Activated CD4-positive, alpha-beta T cell treated with anti-CD3 and anti-CD28 coated beads, Interleukin-2, amount 10 ng/mL, durations not matched to agents 7 days and 5 days (primary cell): Measurements from ENCODE around the gene DTNBP1. TPM values are rescaled to one million over a fixed set of nuclear protein-coding genes. Genes with fewer than 3 reads are reported as not detected.
A peak's percentile ranks its signal among the peaks of the same experiment; 100 is the strongest.

Source experiments
- CTCF ChIA-PET: fragments of 350-600 bp; sonication (Branson Sonifier 250); formaldehyde crosslinking; loops from one replicate; lab custom pipeline; 2021; ENCODE audit warnings: antibody characterized with exemption; lab: Charles Lee
- POLR2A ChIA-PET: fragments of 350-600 bp; sonication (Branson Sonifier 250); formaldehyde crosslinking; loops from one replicate; lab custom pipeline; 2021; ENCODE audit warnings: antibody characterized with exemption; lab: Charles Lee
- DNase-seq: peaks from one replicate; pipeline ENCODE4 v3.0.0-alpha.2; 2020
- H3K27ac Mint-ChIP-seq: one replicate; pipeline ENCODE4 v1.8.0; 2021; ENCODE audit warnings: mild to moderate bottlenecking, moderate library complexity, mixed read lengths
- H3K27me3 Mint-ChIP-seq: one replicate; pipeline ENCODE4 v1.8.0; 2021; ENCODE audit warnings: mixed read lengths
- H3K36me3 Mint-ChIP-seq: one replicate; pipeline ENCODE4 v1.8.0; 2021; ENCODE audit warnings: low read depth, mixed read lengths
- H3K4me1 Mint-ChIP-seq: one replicate; pipeline ENCODE4 v1.8.0; 2021; ENCODE audit warnings: mixed read lengths
- H3K4me3 Mint-ChIP-seq: one replicate; pipeline ENCODE4 v1.8.0; 2021; ENCODE audit warnings: mild to moderate bottlenecking, moderate library complexity, mixed read lengths
- H3K9me3 Mint-ChIP-seq: one replicate; pipeline ENCODE4 v1.8.0; 2021; ENCODE audit warnings: mixed read lengths
- total RNA-seq, 2 experiments: library from RNA; stranded (reverse); gene quantifications; one replicate each; pipeline ENCODE4 v1.2.3, GENCODE V29; 2021

The DTNBP1 gene
- total RNA-seq, 2 experiments from 2014 or later = 22.3 to 23.5 TPM

DNA sequence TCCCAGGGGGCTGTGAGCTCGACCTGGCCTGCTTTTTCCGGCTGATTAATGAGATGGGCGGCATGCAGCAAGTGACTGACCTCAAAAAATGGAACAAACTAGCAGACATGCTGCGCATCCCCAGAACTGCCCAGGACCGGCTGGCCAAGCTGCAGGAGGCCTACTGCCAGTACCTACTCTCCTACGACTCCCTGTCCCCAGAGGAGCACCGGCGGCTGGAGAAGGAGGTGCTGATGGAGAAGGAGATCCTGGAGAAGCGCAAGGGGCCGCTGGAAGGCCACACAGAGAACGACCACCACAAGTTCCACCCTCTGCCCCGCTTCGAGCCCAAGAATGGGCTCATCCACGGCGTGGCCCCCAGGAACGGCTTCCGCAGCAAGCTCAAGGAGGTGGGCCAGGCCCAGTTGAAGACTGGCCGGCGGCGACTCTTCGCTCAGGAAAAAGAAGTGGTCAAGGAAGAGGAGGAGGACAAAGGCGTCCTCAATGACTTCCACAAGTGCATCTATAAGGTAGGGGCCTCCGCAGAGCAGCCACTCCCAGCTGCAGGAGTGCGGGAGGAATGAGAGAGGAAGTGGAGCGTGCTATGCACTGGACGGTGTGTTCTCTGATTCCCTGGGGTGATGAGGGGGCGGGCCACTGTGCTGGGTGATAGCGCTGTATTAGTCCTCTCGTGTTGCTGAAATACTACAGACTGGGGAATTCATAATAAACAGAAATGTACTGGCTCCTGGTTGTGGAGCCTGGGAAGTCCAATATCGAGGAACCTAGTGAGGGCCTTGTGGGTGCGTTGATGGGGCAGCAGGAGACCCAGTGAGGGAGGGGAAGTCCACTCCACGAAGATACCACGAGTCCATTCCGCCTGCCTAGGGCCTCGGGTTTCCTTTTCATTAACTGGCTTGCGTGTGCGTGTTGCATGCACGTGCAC is 161.7 kb downstream of the DTNBP1 start:
- Mint-ChIP-seq H3K36me3 (peaks cover 16% of the 10 kb centered on the region), H3K27me3 (no peaks in the 10 kb centered on the region), H3K4me3 (no peak overlapping the region), H3K9me3 (no peaks in the 10 kb centered on the region), H3K4me1 (no peaks in the 10 kb centered on the region), H3K27ac (peak overlapping the region; percentile 28)
- ChIA-PET POLR2A (no interaction called here), CTCF (no interaction called here)
- no peak for DNase-seq

DNA sequence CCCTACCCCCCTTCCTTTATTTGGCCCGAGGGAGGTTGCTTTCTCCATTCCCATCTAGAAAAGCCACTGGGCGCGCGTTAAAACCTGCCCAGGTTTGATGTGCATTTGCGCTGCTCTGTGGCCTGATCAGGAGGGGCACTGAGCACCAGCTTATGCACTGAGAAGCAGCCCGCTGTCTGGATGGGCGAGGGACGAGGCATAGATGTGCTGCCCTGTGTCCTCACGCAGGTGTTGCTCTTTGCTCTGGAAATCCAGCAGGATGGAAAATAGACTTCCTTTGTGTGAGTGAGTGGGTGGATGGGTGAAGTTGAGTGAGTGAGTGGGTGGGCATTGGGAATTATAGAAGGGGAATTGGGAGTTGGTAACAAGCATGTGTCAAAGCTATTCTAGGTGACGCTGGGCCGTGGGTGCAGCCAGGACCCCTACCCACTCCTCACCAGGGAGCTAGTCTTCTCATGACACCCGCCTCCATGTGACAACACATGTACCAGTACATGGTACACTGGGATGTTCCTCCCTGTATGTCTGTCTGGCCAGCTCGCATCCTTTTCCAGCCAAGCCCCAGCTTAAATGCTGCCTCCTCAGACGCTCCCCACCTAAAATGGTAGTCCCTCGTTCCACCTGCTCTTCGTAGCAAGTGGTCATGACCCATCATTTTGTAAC is 162.6 kb downstream of the DTNBP1 start:
- no peak overlapping the region for H3K4me3 Mint-ChIP-seq
- DNase-seq = no peak
- no peaks in the 10 kb centered on the region for H3K27me3 Mint-ChIP-seq
- H3K9me3 Mint-ChIP-seq = no peaks in the 10 kb centered on the region
- ChIA-PET CTCF (interaction anchor here (0.6 kb wide), 1 partner anchor 111 kb away, joined by 3 read pairs; no protein-coding TSS in a partner anchor), POLR2A (no interaction called here)
- no peaks in the 10 kb centered on the region for H3K4me1 Mint-ChIP-seq
- H3K27ac Mint-ChIP-seq = no peak overlapping the region
- H3K36me3 Mint-ChIP-seq = peaks cover 21% of the 10 kb centered on the region

DNA sequence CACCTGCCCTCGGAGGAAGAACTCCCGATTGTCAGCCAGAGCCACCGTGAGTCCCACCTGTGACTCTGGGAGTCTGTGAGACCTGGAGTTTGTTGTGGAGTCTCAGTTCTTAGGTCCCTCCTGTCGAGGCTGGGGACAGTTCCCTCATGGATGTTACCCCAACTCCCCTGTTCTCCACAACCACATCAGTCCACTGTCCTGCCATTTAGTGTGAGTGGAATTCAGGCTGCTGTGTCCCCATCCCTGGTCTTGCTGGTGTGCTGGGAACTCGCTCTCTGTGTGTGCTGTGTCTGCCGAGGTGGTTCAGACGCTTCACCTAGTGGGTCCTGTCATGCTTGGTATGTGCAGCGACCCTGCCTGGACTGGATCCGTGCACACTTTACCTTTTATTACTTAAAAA is 163.2 kb downstream of the DTNBP1 start:
- no peaks in the 10 kb centered on the region for H3K4me1 Mint-ChIP-seq
- H3K9me3 Mint-ChIP-seq = no peaks in the 10 kb centered on the region
- no peak overlapping the region for H3K4me3 Mint-ChIP-seq
- ChIA-PET CTCF (interaction anchor here (0.6 kb wide), 1 partner anchor 112 kb away, joined by 3 read pairs; no protein-coding TSS in a partner anchor), POLR2A (no interaction called here)
- no peak overlapping the region for H3K27ac Mint-ChIP-seq
- no peak for DNase-seq
- H3K36me3 Mint-ChIP-seq = peaks cover 21% of the 10 kb centered on the region
- no peaks in the 10 kb centered on the region for H3K27me3 Mint-ChIP-seq

DNA sequence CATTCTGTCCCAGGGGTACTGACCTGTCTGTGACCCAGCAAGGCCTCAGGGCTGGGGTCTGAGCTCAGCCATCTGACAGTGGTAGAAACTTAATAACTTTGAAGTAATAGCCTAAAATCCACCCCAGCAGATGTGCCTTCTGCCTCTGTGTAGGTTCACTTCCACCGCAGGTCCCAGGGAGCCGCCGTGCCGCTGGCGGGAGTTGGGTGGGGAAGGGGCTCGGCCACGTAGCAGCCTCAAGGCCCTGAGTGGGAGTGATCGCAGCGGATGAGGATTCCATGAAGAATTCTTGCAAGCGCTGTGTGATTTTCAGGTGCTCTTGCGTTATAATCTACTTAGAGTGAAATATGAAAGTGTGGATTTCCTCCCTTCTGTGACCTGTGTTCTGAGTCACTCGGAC is 163.7 kb downstream of the DTNBP1 start:
- ChIA-PET POLR2A (no interaction called here), CTCF (no interaction called here)
- H3K4me3 Mint-ChIP-seq = no peak overlapping the region
- no peak for DNase-seq
- H3K9me3 Mint-ChIP-seq = no peaks in the 10 kb centered on the region
- no peaks in the 10 kb centered on the region for H3K4me1 Mint-ChIP-seq
- H3K27ac Mint-ChIP-seq = no peak overlapping the region
- no peaks in the 10 kb centered on the region for H3K27me3 Mint-ChIP-seq
- peaks cover 21% of the 10 kb centered on the region for H3K36me3 Mint-ChIP-seq

DNA sequence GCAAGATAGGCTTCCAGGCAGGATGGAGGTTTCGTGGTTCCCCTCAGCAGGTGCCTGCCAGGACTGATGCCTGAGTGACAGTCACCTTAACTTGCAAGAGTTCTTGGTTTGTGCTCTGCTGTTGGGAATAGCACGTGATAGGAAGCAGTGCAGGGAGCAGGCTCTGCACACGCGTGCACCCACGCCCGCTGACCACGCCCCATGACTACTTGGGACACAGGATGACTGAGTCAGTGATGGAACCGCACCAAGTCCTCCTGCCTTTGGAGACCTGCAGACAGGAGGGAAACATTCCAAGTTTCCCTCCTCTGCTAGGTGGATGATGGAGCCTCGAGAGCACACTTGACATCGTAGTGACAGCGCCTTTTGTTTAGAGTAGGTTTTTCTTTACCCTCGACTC is 164.2 kb downstream of the DTNBP1 start:
- Mint-ChIP-seq H3K27ac (no peak overlapping the region), H3K27me3 (no peaks in the 10 kb centered on the region), H3K4me1 (no peaks in the 10 kb centered on the region), H3K4me3 (no peak overlapping the region), H3K9me3 (no peaks in the 10 kb centered on the region), H3K36me3 (peaks cover 21% of the 10 kb centered on the region)
- ChIA-PET CTCF (no interaction called here), POLR2A (no interaction called here)
- no peak for DNase-seq

DNA sequence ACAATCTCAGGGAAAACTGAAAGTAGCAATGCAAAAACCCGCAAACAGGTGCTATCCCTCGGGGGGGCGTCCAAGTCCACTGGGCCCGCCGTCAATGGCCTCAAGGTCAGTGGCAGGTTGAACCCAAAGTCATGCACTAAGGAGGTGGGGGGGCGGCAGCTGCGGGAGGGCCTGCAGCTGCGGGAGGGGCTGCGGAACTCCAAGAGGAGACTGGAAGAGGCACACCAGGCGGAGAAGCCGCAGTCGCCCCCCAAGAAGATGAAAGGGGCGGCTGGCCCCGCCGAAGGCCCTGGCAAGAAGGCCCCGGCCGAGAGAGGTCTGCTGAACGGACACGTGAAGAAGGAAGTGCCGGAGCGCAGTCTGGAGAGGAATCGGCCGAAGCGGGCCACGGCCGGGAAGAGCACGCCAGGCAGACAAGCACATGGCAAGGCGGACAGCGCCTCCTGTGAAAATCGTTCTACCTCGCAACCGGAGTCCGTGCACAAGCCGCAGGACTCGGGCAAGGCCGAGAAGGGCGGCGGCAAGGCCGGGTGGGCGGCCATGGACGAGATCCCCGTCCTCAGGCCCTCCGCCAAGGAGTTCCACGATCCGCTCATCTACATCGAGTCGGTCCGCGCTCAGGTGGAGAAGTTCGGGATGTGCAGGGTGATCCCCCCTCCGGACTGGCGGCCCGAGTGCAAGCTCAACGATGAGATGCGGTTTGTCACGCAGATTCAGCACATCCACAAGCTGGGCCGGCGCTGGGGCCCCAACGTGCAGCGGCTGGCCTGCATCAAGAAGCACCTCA is 166.3 kb downstream of the DTNBP1 start:
- Mint-ChIP-seq H3K27ac (peak overlapping the region; percentile 46), H3K36me3 (peaks cover 18% of the 10 kb centered on the region), H3K4me3 (no peak overlapping the region)

DNA sequence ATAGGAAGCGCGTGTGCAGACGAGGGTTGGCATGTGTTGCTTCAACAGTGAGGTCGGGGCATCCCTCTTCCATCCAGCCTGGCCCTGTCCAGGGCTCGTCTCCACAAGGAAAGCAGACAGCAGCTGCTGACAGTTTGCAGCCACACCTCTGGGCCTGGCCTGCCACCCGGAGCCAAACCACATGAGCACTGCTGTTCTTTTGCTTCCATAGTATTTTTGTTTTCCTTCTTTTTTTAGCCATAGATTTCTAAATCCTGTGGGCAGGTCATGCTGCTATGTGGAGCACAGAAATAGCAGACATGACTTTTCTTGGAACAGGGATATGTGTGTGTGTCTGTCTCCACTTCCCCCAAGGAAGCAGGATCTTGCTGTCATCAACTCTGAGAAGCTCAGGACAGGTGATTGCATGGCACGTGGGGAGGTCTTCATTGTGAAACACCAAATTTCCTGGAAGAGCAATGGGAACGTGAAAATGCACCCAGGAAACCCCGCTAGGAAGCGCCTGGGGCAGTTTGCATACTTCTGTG is 167.4 kb downstream of the DTNBP1 start:
- ChIA-PET CTCF (no interaction called here), POLR2A (no interaction called here)
- DNase-seq = no peak
- Mint-ChIP-seq H3K9me3 (no peaks in the 10 kb centered on the region), H3K4me1 (peaks cover 22% of the 10 kb centered on the region), H3K36me3 (peaks cover 16% of the 10 kb centered on the region), H3K27ac (no peak overlapping the region), H3K4me3 (no peak overlapping the region), H3K27me3 (no peaks in the 10 kb centered on the region)

More for the DNA sequence above, 166.3 kb downstream of the DTNBP1 start:
- Mint-ChIP-seq H3K9me3 (no peaks in the 10 kb centered on the region), H3K4me1 (peaks cover 12% of the 10 kb centered on the region), H3K27me3 (no peaks in the 10 kb centered on the region)
- POLR2A ChIA-PET = no interaction called here
- DNase-seq = no peak
- CTCF ChIA-PET = no interaction called here

DNA sequence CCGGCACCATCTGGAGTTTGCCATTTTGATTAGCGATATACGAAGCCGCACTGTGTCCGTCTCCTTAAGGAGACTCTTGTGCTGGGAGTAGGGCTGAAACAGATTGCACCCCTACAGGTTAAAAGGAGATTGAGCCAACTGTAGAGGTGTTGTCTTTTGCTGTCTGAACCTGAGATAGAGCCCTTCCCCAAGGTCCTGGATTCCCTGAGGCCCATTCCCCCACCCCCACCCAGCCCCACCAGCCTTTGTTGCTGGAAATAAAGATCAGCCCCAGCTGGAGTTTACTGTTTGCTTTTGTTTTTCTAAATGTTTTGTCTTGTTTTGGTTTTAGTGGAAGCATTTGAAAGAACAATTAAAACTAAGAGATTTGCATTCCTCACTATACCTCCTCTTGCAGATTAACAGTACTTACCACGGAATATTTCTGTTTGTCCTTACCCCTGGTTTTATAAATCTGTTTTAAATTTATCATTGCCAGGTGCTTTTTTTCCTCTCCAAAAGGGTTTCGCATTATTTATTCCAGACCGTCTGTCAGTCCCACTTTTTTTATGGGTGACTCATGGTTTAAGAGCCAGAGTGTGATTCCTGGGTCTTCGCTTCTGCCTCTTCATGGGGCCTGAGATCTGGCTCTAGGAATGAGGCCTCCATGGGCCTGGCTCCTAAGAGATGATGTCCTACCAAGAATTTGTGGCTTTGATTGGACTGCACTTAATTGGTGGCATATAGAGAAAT is 169.2 kb downstream of the DTNBP1 start:
- Mint-ChIP-seq H3K4me1 (peaks cover 35% of the 10 kb centered on the region), H3K9me3 (no peaks in the 10 kb centered on the region), H3K36me3 (peaks cover 19% of the 10 kb centered on the region), H3K27me3 (no peaks in the 10 kb centered on the region), H3K27ac (no peak overlapping the region), H3K4me3 (no peak overlapping the region)
- ChIA-PET CTCF (no interaction called here), POLR2A (no interaction called here)
- no peak for DNase-seq

DNA sequence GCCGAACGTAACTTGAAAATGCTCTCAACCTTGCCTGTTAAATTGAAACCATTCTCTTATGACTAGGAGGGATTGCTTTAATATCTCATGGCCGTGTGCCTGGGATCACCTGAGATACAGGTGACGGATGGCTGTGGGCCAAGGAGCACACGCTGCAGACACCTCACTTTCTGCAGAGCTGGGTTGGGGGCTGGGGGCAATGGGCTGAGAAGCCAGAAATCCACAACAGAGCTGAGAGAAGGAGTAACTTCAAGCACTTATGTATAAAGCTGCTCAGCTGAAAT is 170.9 kb downstream of the DTNBP1 start:
- peaks cover 40% of the 10 kb centered on the region for H3K4me1 Mint-ChIP-seq
- no peak for DNase-seq
- H3K27me3 Mint-ChIP-seq = no peaks in the 10 kb centered on the region
- ChIA-PET POLR2A (no interaction called here), CTCF (interaction anchor here (1.0 kb wide), 1 partner anchor 11 kb away, joined by 3 read pairs; no protein-coding TSS in a partner anchor)
- H3K27ac Mint-ChIP-seq = peak overlapping the region; percentile 63
- no peaks in the 10 kb centered on the region for H3K9me3 Mint-ChIP-seq
- H3K4me3 Mint-ChIP-seq = no peak overlapping the region
- peaks cover 29% of the 10 kb centered on the region for H3K36me3 Mint-ChIP-seq

DNA sequence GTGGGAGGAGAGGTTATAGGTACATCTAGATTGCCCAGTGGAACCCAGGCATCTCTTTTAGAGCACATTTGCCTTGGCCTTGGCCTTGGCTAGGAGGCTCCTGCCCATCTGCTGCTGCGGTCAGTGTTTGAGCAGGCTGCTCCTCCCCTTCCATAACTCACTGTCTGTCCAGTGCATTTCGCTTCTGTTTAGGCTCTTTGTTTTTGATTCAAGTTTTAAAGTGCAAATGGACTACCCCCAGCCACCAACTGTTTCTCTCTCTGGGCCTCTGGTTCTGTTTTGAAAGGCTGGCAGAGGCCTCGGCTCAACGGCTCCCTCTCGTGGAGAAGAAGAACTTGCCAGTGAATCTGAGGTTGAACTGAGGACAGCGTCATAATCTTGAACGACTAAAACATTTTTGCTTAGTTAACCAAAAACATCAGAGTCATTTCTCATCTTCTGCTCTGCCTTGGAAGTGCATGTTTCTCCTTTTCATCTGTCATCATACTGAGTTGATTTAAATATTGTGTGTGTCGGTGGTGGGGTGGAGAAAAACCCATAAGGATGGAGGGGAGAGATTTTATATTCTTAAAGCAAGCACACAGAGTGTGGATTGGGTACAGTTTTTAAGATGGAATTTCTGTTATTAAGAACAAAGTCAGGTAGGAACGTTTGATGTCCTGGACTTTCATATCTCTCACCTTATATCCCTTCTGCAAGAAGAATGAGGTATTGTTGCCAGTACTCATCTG is 171.4 kb downstream of the DTNBP1 start:
- Mint-ChIP-seq H3K27me3 (no peaks in the 10 kb centered on the region), H3K27ac (peak overlapping the region; percentile 63), H3K4me3 (no peak overlapping the region), H3K36me3 (peaks cover 30% of the 10 kb centered on the region), H3K9me3 (no peaks in the 10 kb centered on the region), H3K4me1 (peaks cover 43% of the 10 kb centered on the region)
- peak; percentile 81 for DNase-seq
- ChIA-PET POLR2A (no interaction called here), CTCF (interaction anchor here (0.6 to 1.0 kb wide), 2 partner anchors 11 to 229 kb away, joined by 3 read pairs; no protein-coding TSS in a partner anchor)

DNA sequence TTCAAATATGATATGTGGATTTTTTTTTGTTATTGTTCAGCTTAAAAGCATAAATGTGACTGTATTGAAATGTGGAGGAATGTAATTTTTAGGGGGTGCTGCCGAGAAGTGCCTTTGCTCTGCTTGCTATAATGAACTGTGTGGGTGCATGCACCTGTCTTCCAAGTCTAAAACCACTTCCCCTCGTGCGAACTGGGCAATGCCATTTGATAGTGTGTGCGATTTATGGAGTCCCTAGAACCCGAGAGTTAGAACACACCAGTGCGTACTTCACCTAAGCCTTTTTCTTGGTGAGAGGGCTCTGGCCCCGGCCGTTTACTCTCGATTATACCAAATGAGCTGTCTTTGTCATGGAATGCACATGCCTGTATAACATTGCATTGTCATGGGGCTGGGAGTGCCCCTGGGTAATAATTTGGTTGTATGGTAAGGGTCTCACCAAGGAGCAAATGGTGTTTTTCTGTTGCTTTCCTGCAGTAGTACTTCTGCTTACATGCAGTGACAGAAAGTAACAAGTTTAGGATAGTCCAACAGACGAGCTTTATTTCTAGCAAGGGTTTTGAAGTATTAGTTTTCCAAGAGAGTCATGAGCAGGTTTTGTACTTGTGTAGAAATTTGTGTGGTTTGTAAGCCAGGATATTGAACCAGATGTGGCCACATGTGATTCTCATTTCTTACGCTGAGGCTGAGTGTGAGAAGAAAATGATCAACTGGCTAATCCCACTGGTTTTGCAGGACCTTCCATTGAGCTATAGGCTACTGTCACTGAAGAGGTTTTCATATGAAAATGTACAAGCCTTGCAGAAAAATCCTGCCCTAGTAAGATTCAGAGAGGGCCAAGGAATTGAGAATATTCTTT is 172.4 kb downstream of the DTNBP1 start:
- DNase-seq = no peak
- ChIA-PET CTCF (interaction anchor here (0.6 to 1.1 kb wide), 2 partner anchors 20 to 228 kb away, joined by 3 read pairs; no protein-coding TSS in a partner anchor), POLR2A (no interaction called here)

More for the DNA sequence above, 172.4 kb downstream of the DTNBP1 start:
- H3K36me3 Mint-ChIP-seq = peaks cover 22% of the 10 kb centered on the region
- no peak overlapping the region for H3K4me3 Mint-ChIP-seq
- no peaks in the 10 kb centered on the region for H3K27me3 Mint-ChIP-seq
- H3K4me1 Mint-ChIP-seq = peaks cover 43% of the 10 kb centered on the region
- H3K9me3 Mint-ChIP-seq = no peaks in the 10 kb centered on the region
- peak overlapping the region; percentile 44 for H3K27ac Mint-ChIP-seq
